ENCODE data around the gene CAMTA1.

- TF ChIP-seq CTCF (IDR thresholded peaks at IDR 0.05) = no peak
- TF ChIP-seq POLR2A (IDR thresholded peaks at IDR 0.05) = no peak
- no peak for TF ChIP-seq POLR2AphosphoS5 (IDR thresholded peaks at IDR 0.05; ENCODE audit: insufficient read depth in 1 of 2, low read depth in 1 of 2)
These were observed 667.8 kb downstream of the CAMTA1 start for GRCh38 chr1:7453038-7453437.
